CD4-positive, alpha-beta T cell treated with Interferon gamma for 1 hour (primary cell): Measurements from ENCODE around the gene HYAL1.
A peak's percentile ranks its signal among the peaks of the same experiment; 100 is the strongest.

Experiments used
- DNase-seq: peaks from one replicate; pipeline ENCODE4 v3.0.0-alpha.2; 2020

The HYAL1 gene

GRCh38 chr3:50333744-50334328, 30.5 kb upstream of the HYAL1 start:
- no peak for DNase-seq

GRCh38 chr3:50331364-50331907, 28.1 kb upstream of the HYAL1 start:
- no peak for DNase-seq

DNA sequence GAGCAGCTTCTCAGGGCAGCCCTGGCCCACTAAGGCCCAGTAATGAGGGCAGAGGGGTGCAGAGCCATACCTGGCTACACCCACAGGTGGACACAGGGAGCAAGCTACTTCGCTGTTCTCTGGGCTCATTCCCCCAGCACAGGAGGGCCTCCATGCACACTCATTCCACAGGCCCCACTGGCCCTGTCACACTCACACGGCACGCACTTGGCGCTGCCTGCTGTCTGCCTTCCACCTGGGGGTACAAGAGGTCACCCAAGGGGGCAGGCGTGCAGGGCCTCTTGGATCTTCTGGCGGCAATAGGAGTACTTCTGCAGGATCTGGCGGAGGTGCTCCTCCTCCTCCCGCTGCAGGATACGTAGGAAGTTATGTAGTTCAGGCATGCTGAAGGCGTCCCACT, 27.0 kb upstream of the HYAL1 start:
- DNase-seq: no peak

DNA sequence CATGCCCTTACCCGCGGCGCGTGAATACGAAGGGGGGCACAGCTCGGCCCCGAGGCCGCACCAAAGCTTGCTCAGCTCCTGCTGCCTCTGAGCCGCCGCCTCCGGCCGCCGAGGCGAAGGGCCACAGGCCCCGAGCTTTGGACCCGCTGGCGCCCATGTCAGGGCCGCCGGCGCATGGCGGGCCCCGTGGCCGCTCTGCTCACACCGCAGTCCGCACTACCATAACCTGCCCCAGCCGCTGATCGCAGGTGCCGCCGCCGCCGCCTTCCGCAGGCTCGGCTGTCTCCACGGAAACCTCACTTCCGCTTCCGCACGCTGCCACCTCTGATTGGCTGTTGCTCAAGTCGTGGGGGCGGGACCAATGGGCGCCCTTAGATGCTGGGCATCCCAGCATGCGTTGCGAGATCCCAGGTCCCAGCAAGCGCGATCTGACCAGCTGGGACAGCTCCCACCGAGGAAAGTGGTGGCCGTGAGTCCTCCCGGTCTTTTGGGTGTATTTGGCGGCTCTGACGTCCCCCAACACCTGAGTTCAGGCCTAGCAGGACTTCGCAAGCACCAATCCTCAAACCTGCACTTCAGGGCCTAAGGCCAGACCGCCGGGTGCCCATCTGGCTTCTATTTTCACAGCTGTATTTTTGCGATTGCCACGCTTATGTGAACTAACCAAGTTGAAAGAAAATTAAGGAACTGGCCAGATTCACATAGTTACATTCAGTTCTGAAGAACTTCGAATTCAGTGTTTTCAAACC, 24.7 kb upstream of the HYAL1 start, which contains the start of gene TUSC2:
Gene TUSC2 (minus strand): TSS at position 281 of the 749 bp plus-strand sequence. CDS start 124 bp downstream, at position 157.
- peak; percentile 94 for DNase-seq

GRCh38 chr3:50327129-50327528, 23.8 kb upstream of the HYAL1 start:
- DNase-seq: no peak

DNA sequence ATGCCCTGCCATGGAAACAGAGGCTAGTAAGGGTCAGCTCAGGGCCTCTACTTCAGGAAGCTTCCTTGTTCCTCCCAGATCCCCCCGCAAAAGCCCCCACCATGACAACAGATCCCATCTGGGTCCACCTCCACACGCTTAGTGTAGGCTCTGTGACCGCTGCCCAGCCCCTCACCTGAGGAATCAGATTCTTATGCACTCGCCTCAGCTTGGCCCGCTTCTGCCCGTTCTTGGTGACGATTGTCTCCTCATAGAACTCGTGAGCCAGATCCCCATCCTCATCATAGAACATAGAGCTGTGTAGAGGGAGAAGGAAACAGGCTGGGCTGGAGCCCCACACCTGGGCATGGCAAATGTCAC, 22.8 kb upstream of the HYAL1 start:
- DNase-seq: no peak

DNA sequence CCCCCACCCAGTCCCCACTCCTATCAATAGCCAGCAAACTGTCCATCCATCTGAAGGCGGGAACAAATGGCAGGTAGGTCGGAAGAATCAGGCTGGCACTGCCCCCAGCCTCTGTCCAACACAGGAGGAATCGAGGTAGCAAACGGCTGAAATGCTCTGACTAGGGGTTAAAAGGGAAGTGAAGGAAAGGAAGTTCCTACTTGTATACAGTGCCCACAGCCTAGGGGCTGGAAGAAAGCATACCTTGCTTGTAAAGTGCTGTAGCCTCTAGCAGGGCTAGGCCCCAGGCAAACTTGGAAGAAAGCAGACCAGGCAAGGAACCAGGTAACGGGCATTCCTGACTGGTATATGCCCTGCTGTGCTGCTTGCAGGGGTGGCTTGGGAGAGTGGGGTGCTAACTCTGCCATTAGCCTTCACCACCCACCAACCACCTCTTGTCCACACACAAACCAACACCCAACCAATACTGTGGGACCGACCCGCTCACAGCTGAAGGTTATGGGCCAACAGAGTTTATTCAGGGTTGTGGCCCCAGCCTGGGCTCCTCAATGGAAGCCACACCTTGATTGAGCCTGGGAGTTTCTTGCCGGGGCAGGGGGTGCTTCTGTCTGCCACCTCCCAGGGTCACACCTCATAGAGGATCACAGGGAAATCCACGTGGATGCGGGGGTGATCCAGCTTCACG, 22.3 kb upstream of the HYAL1 start:
- DNase-seq: no peak

DNA sequence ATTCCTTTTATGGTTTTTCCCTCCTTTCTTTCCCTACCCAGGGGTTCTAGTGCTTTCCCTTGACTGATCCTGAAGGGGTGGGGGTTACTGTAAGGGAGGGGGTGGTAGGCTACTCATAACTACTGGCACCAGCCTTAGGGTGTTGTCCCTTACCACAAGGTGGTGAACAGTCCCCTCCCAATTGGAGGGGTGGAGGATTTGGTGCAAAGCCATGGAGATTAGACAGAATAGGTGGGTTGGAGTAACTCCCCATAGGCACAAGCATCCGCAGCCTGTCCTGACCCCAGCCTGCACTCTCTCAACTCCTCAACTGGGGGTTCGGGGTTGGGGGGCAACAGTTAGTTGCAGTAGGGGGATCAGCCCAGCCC, 21.7 kb upstream of the HYAL1 start:
- DNase-seq: no peak

- DNase-seq: peak; percentile 53
These were observed 21.2 kb upstream of the HYAL1 start for GRCh38 chr3:50324351-50325112.

- no peak for DNase-seq
These were observed 20.3 kb upstream of the HYAL1 start for GRCh38 chr3:50323614-50324199.

DNA sequence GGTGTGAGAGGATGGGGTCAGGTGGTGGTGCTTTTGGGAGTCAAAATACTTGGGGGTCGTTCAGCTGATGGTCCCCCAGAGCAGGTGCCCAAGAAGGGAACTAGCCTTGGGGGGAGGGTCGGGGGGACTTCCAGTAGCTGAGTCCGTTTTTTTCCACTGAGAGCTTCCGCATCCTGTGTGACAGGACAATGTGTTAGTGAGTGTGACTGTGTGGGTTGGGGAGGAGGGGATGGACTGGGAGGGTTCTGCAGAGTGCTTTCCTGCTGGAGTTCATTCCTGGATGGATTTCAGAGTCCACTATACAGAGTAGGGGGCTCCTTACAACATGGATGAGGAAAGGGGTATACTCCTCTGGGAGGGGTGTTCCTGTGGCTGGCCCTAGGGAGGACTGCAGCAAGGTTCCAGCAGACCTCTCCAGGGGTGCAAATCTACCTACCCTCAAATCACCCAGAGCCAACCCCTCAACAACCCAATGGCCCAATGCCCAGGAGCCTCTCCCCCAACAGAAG, 19.8 kb upstream of the HYAL1 start:
- DNase-seq: no peak

DNA sequence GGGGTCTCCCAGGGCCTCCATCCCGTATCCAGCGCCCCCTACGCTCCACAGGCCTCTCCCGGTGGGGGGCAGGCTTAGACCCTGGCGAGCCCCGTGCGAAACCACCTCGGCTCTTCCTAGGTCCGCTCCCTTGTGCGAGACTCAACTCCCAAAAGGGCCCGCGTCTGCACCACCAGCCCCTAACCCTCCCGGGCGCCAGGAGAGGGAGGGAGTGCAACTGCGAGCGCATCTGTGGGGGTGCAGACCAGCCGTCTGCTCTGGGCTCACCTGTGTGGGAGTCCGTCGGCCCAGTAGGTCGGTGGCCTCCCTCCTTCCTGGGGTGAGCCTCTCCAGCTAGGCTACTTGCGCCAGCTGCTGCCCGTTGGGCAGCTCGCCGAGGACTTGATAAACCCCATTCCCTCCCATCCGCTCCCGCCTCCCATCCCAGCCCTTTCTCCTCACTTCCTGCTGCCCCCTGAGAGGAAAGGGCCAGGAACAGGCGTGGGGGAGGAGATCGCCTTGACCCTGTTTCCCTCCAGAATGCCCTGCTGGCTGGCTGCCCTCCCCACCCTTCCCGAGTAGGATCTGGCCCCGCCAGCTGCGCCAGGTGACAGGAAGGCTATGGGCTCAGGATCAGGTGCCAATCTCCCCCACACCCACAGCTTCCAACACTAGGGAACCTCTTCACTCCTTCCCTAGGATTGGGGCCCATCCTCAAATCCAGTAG, 19.2 kb upstream of the HYAL1 start, which contains the start of gene HYAL2:
Gene HYAL2 (minus strand): TSS at position 360 of the 706 bp plus-strand sequence. CDS start 2,256 bp downstream, outside the sequence.
- DNase-seq: no peak

DNA sequence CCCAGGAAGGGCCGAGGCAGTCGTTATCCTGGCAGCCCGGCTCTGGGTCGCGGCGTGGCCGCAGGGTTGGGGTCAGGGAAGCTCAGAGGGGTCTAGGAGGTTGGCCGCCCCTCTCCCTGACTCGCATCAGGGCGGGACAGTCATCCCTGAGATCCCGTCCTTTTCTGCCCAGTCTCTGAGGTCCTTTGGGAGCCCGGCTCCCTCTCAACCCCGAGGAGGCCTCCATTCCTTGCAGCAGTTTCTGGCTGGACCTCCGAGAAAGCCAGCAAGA, 18.7 kb upstream of the HYAL1 start:
- DNase-seq: no peak

DNA sequence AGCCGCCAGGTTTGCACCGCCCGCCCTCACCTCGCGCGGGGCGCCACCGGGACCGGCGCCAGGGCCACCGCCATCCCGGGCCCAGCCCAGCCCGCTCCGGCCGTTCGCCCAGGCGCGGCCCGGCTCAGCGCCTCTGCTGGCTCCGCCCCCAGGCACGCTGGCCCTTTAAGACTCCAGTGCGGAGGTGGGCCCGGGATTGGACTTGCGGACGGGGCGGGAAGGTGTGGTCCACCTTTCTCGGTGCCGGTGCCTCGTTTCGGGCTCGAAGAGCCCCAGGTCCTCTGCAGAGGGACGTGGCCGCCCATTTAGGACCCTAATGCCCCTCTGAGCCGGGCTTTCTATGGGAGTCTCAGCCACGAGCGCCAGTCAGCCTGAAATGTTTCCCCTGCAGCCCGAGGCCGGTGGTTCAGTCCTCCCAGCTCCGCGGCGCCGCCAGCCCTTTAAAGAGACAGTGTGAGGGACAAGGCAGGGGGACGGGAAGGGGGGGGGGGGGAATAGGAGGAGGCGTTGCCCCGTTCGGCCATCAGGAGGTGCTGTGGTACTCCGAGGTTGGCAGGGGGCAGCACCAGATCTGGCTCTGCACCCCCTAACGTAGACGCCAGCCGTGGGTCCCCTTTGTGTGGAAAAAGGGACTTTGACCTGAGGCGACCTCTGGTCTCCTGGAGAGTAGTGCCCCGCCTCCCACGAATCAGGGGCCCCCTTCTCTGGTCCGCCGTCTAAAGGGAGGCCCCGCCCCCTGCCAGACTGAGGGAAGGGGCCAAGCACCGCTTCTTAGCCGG, 18.2 kb upstream of the HYAL1 start:
- DNase-seq: peak; percentile 81

DNA sequence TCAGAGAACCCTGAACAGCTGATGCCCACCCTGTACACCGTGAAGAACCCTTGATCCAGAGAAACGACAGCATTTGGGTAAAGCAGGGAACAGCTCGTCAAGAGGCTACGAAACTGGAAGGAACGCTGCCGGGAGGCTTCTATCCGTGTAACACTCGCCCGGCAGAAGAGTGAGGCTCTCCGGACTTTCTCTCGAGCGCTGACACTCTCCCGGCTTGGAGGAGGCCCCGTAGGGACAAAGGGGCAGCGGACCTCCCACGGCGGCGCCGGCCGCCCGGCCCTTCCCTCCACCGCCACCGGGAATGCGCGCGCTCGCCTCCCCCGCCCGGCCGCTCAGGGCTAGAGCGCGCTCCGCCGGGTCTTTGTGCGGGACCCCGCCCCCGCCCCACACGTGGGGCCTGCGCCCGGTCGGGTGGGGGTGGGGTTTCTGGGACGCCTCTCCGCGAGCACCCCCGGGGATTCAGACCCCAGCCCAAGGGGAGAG, 17.5 kb upstream of the HYAL1 start:
- no peak for DNase-seq

GRCh38 chr3:50319894-50320625, 16.7 kb upstream of the HYAL1 start:
- no peak for DNase-seq

DNA sequence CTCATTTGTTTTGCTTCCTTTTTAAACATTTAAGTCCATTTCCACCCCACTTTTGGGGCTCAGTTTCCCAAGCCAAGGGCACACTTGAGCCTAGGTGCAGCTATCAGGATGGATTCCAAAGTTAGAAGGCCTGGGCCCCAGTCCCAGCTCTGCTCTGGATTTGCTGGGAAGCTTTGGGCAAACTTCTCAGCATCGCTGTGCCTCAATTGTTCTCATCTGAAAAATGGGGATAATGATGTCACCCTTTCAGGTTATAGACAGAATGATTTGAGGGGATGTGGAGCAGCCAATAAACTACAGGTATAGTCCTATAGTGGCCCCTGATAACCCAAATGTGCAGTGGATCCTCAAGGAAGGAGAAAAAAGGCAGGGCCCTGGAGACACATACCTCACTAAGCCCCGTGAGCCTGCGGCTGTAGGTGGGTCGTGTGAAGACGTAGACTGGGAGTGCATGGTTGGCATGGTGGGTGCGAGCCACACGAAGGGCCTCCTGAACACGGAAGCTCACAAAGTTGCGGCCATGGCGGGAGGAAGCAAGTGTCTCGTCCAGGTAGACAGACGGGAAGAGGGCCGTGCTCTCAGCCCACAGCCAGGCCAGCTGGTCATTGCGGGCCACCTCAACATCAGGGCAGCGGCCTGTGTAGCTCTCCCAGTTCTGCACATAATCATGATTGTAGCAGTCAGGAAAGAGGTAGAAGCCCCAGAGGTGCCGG, 16.0 kb upstream of the HYAL1 start:
- DNase-seq: no peak

GRCh38 chr3:50318615-50319014, 15.2 kb upstream of the HYAL1 start:
- peak; percentile 24 for DNase-seq

- no peak for DNase-seq
These were observed 14.8 kb upstream of the HYAL1 start for GRCh38 chr3:50318163-50318562.

GRCh38 chr3:50317300-50317699, 13.9 kb upstream of the HYAL1 start:
- no peak for DNase-seq
